ENCODE measurements around the gene MED12. TPM values are rescaled to one million over a fixed set of nuclear protein-coding genes. Genes with fewer than 3 reads are reported as not detected.

The MED12 gene
- total and polyA plus RNA-seq, 2 of the 8 experiments (the other 6 are each of a cell fraction or from before 2014, with no cell fraction given): 19.4 to 48.9 TPM

DNA sequence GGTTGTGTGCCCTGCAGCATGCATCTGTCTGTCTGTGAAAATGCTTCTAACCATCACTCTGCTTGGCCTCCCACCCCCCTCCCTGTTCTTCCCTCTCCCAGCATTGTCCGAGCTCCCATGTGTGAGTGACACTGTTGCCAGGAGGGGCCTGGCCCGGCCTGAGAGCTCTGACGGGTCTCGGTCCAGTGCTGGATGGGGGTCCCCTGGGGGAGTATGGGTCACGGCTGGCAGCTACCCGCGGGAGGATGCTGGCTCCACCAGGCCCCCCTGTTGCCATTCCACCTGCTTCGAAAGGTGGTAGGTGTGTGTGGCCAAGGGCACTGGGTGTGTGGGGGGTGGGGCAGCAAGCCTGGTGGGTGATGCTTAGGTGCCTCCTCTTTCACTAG is 29.9 kb downstream of the MED12 start:
- Histone ChIP-seq H3K9me3 (ENCODE audit: insufficient read depth in 2 of 2, low read depth in 1 of 2, low read length in 1 of 2) (no peaks in the 10 kb centered on the region), H4K91ac (replicated peaks; ENCODE audit: insufficient read length, low read length) (no peak overlapping the region), H3K79me1 (ENCODE audit: low read depth, low read length) (no peaks in the 10 kb centered on the region), H3K4ac (replicated peaks; ENCODE audit: insufficient read length, low read depth, low read length) (no peak overlapping the region), H3K23me2 (ENCODE audit: low read depth, low read length) (peaks cover 5% of the 10 kb centered on the region; the same call in 1 of the 2 replicates), H4K20me1 (replicated peaks in 1 of 2; ENCODE audit: control insufficient read depth in 1 of 2, insufficient read depth in 2 of 2, low read length in 2 of 2) (no peaks in the 10 kb centered on the region), H2BK5ac (ENCODE audit: low read depth, low read length) (no peak overlapping the region), H3K36me3 (ENCODE audit: control insufficient read depth in 2 of 4, insufficient read depth in 4 of 4, low read length in 3 of 4) (peaks cover 0 to 2% (median 0%) of the 10 kb centered on the region in 4 experiments; a peak in 1 of 8 replicates), H3K4me2 (ENCODE audit: insufficient read depth in 1 of 2, low read depth in 2 of 2, low read length in 2 of 2) (no peak overlapping the region), H3K56ac (replicated peaks; ENCODE audit: insufficient read length, low read depth, low read length) (no peak overlapping the region), H3K79me2 (ENCODE audit: control insufficient read depth in 1 of 2, insufficient read depth in 2 of 2, low read length in 2 of 2) (no peaks in the 10 kb centered on the region), H3K9ac (replicated peaks in 1 of 4; ENCODE audit: extremely low read depth in 1 of 4, low read depth in 3 of 4, low read length in 3 of 4) (no peak overlapping the region), H2AK5ac (ENCODE audit: low read depth, low read length) (no peak overlapping the region), H2BK15ac (ENCODE audit: low read length) (no peak overlapping the region), H4K5ac (ENCODE audit: insufficient read length, low read depth, low read length) (no peak overlapping the region), H3K4me1 (replicated peaks in 1 of 4; ENCODE audit: control insufficient read depth in 3 of 4, insufficient read depth in 4 of 4, low read length in 3 of 4) (peaks cover 4 to 17% (median 6%) of the 10 kb centered on the region in 4 experiments), H2AFZ (ENCODE audit: low read length) (no peak overlapping the region), H2BK12ac (ENCODE audit: low read depth, low read length) (no peak overlapping the region), H2BK20ac (ENCODE audit: low read length) (no peak overlapping the region), H4K8ac (ENCODE audit: extremely low read depth, insufficient read depth, low read length) (no peak overlapping the region; the same call in 1 of the 2 replicates), H3K14ac (ENCODE audit: insufficient read length) (no peak overlapping the region), H3K23ac (ENCODE audit: insufficient read length) (no peak overlapping the region), H3K27ac (ENCODE audit: low read depth, low read length) (no peak overlapping the region), H3K4me3 (ENCODE audit: extremely low read depth in 1 of 4, insufficient read depth in 2 of 4, low read depth in 3 of 4, low read length in 4 of 4) (no peak overlapping the region), H2BK120ac (replicated peaks; ENCODE audit: low read depth, low read length) (no peak overlapping the region), H3K27me3 (replicated peaks in 1 of 4; ENCODE audit: control insufficient read depth in 3 of 4, extremely low read depth in 1 of 4, insufficient read depth in 3 of 4, low read length in 3 of 4) (no peaks in the 10 kb centered on the region), H3K18ac (ENCODE audit: extremely low read depth, low read length) (no peak overlapping the region)
- FAIRE-seq (no peak), DNase-seq (ENCODE audit: low read depth in 1 of 2, low spot score in 2 of 2) (no peak)
- TF ChIP-seq KDM1A (IDR thresholded peaks at IDR 0.05; ENCODE audit: borderline replicate concordance, low read length) (no peak), POU5F1 (IDR thresholded peaks at IDR 0.05; ENCODE audit: low read depth, low read length) (no peak), EP300 (IDR thresholded peaks at IDR 0.05; ENCODE audit: borderline replicate concordance in 1 of 2, low read depth in 2 of 2, low read length in 2 of 2) (no peak), FOSL1 (IDR thresholded peaks at IDR 0.05; ENCODE audit: insufficient read depth, low read depth, low read length) (no peak), SIX5 (IDR thresholded peaks at IDR 0.05; ENCODE audit: low read depth, low read length) (no peak), ZNF274 (IDR thresholded peaks at IDR 0.05; ENCODE audit: borderline replicate concordance, extremely low read depth, low read length) (no peak), RXRA (IDR thresholded peaks at IDR 0.05; ENCODE audit: insufficient read depth, low read depth, low read length) (no peak), BACH1 (IDR thresholded peaks at IDR 0.05; ENCODE audit: low read length) (no peak), HDAC6 (IDR thresholded peaks at IDR 0.05; ENCODE audit: low read depth, low read length) (no peak)
- WGBS, 2 experiments (ENCODE audit: extremely low coverage in 1 of 2, insufficient coverage in 1 of 2, insufficient read length in 1 of 2, insufficient replicate concordance in 2 of 2, low coverage in 1 of 2, low lambda C conversion rate in 2 of 2, missing lambda C conversion rate in 1 of 2): 89% methylated on average over 6 of the region's 8 CpGs; no CpG with 5 or more reads in 1 of the 2 experiments
- POLR2A ChIA-PET (ENCODE audit: partially characterized antibody): interaction anchor here (0.6 to 1.4 kb wide), 3 partner anchors 29 to 725 kb away, joined by 3 to 6 read pairs (median 4); partner anchors contain the start of gene GDPD2
- CTCF ChIA-PET (ENCODE audit: partially characterized antibody): interaction anchor here (0.7 to 1.6 kb wide), 5 partner anchors 22 to 150 kb away, joined by 3 to 5 read pairs (median 4); no protein-coding TSS in a partner anchor

Data from H1 (cell line).